Skeletal muscle satellite cell (primary cell): ENCODE results near the gene SACM1L.

Source experiments
- H3K27me3 ChIP-seq: 2 replicates; pipeline ENCODE4 v1.7.0; 2013; ENCODE audit warnings: low read length; ENCODE audit not compliant: control insufficient read depth, insufficient read depth
- H3K36me3 ChIP-seq: 2 replicates; pipeline ENCODE4 v1.7.0; 2013; ENCODE audit warnings: mild to moderate bottlenecking, control low read depth, low read length; ENCODE audit not compliant: insufficient read depth
- H3K4me1 ChIP-seq: 2 replicates; pipeline ENCODE4 v1.7.0; 2013; ENCODE audit warnings: low read length; ENCODE audit not compliant: control insufficient read depth, insufficient read depth
- H3K4me2 ChIP-seq: 2 replicates; pipeline ENCODE4 v1.7.0; 2013; ENCODE audit warnings: mild to moderate bottlenecking, low read length
- H3K4me3 ChIP-seq: 2 replicates; pipeline ENCODE4 v1.7.0; 2013; ENCODE audit warnings: low read length
- H3K9ac ChIP-seq: 2 replicates; pipeline ENCODE4 v1.7.0; 2013; ENCODE audit warnings: mild to moderate bottlenecking, low read depth, low read length, moderate library complexity
- H3K9me3 ChIP-seq: replicated peaks from 2 replicates; pipeline ENCODE4 v1.7.0; 2013; ENCODE audit warnings: mild to moderate bottlenecking, control low read depth, low read length

Gene SACM1L

DNA sequence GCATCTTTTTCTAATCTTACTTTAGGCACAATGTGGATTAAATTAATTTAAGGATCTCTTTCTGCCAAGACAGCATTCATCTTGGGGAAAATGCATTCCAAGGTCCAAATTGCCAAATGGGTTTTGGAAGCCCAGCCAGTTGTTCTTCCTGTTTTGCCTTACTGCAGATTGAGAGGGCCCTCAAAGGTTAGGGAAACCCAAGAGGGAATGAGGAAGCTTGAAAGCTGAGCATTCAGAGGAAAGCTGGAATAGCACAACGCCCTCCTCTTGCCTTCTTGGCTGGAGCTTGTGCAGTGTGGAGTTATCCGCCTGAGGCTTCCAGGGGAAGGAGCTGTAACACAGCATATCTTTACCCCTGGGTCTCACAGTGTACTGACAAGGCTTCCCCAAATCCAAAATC, 18.2 kb upstream of the SACM1L start:
- no peaks in the 10 kb centered on the region for H3K9me3 ChIP-seq
- H3K4me2 ChIP-seq = no peak overlapping the region
- peaks cover 28% of the 10 kb centered on the region for H3K4me1 ChIP-seq
- H3K9ac ChIP-seq = no peak overlapping the region
- H3K36me3 ChIP-seq = peaks cover 70% of the 10 kb centered on the region
- H3K4me3 ChIP-seq = no peak overlapping the region
- no peaks in the 10 kb centered on the region for H3K27me3 ChIP-seq

DNA sequence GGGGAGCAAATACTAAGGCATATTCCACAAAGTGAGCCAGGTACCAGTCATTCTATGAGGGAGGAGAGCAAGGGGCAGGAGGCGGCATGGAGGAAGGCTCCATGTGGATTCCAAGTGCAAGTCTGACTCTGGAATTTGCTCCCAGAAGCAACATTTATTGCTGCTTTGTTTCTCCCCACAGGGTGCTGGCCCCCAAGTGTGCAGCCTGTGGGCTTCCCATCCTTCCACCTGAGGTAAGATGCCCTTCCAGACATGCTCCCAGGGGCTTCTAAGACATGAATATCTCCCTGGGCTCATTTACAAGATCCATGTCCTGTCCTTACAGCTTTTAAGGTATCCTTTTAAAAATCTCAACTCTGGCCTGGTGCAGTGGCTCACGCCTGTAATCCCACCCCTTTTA, 15.9 kb upstream of the SACM1L start:
- no peak overlapping the region for H3K4me3 ChIP-seq
- no peaks in the 10 kb centered on the region for H3K9me3 ChIP-seq
- H3K4me2 ChIP-seq = no peak overlapping the region
- no peak overlapping the region for H3K9ac ChIP-seq
- H3K36me3 ChIP-seq = peaks cover 76% of the 10 kb centered on the region
- peaks cover 23% of the 10 kb centered on the region for H3K4me1 ChIP-seq
- no peaks in the 10 kb centered on the region for H3K27me3 ChIP-seq

DNA sequence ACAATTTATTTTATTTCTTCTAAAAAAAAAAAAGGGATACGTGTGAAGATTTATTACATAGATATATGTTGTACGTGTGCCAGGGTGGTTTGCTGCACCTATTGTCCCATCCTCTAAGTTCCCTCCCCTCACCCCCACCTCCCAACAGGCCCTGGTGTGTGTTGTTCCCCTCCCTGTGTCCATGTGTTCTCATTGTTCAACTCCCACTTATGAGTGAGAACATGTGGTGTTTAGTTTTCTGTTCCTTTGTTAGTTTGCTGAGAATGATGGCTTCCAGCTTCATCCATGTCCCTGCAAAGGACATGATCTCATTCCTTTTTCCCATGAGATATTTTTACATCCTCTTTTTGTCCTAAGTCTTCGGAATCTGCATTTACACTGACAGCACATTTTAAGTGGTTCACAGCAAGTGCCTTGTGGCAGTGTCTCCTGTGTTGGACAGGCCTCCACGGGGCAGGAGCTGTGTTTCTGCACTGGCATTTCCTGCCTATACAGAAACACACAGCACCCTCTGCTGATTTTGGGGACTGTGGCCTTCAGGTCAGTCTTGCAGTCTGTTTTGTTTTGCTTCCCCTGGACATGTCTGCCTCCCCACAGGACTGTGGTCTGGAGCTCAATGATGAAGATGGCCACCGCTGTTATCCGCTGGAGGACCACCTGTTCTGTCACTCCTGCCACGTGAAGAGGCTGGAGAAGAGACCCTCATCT, 12.7 kb upstream of the SACM1L start:
- Histone ChIP-seq H3K27me3 (no peaks in the 10 kb centered on the region), H3K4me3 (no peak overlapping the region), H3K4me1 (peaks cover 16% of the 10 kb centered on the region), H3K9ac (peak overlapping the region; percentile 2), H3K36me3 (peaks cover 65% of the 10 kb centered on the region), H3K9me3 (no peaks in the 10 kb centered on the region), H3K4me2 (peak overlapping the region; percentile 32)

GRCh38 chr3:45677033-45677446, 12.2 kb upstream of the SACM1L start:
- Histone ChIP-seq H3K36me3 (peaks cover 60% of the 10 kb centered on the region), H3K4me1 (peaks cover 22% of the 10 kb centered on the region), H3K9me3 (no peaks in the 10 kb centered on the region), H3K4me2 (peak overlapping the region; percentile 32), H3K27me3 (no peaks in the 10 kb centered on the region), H3K4me3 (no peak overlapping the region), H3K9ac (peak overlapping the region; percentile 39)

GRCh38 chr3:45677841-45678240, 11.4 kb upstream of the SACM1L start:
- H3K9me3 ChIP-seq = no peaks in the 10 kb centered on the region
- H3K36me3 ChIP-seq = peaks cover 52% of the 10 kb centered on the region
- H3K9ac ChIP-seq = no peak overlapping the region
- no peak overlapping the region for H3K4me3 ChIP-seq
- no peak overlapping the region for H3K4me2 ChIP-seq
- H3K27me3 ChIP-seq = no peaks in the 10 kb centered on the region
- peaks cover 28% of the 10 kb centered on the region for H3K4me1 ChIP-seq

DNA sequence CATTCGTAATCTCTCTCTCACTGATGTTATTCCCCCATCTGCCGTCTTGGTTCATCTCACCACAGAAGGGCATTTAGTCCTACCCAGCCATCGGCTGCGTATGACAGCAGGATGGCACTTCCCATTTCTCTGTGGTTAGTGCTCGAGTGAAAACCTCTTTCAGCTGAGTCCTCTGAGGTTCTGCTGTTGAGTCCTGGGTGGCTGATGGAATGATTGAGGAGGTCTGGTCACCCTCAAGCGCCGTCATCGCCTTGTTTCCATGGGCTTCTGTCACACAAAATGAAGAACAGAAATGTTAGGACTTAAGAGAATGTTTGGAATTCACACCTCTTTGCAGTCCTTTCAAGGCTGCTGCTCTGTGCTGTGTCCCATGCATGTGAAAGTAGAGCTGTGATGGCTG, 9.4 kb upstream of the SACM1L start:
- no peak overlapping the region for H3K4me3 ChIP-seq
- H3K4me2 ChIP-seq = no peak overlapping the region
- H3K4me1 ChIP-seq = peaks cover 40% of the 10 kb centered on the region
- H3K36me3 ChIP-seq = peaks cover 34% of the 10 kb centered on the region
- no peaks in the 10 kb centered on the region for H3K9me3 ChIP-seq
- no peaks in the 10 kb centered on the region for H3K27me3 ChIP-seq
- H3K9ac ChIP-seq = no peak overlapping the region

DNA sequence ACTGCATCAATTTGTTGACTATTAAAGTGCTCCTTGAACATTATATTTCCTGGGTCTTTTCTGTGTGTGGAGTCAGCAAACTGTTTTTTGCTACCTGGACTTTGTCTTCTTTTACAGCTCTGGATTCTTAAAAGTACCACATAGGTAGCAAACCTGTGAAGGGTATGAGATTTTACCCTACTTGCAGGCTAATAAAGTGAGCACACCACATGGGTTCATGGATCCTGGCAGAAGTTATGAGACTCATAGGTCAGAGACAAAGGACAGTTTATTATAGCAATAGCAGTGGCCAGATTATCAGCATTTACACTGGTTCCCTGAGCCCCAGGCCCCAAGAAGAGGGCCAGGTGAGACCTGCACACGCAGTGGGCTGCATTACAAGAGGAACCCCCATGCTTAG, 8.0 kb upstream of the SACM1L start:
- Histone ChIP-seq H3K36me3 (peaks cover 30% of the 10 kb centered on the region), H3K4me2 (no peak overlapping the region), H3K4me1 (peaks cover 40% of the 10 kb centered on the region), H3K9ac (peak overlapping the region; percentile 40), H3K27me3 (no peaks in the 10 kb centered on the region), H3K9me3 (no peaks in the 10 kb centered on the region), H3K4me3 (no peak overlapping the region)

- Histone ChIP-seq H3K36me3 (peaks cover 30% of the 10 kb centered on the region), H3K4me3 (no peak overlapping the region), H3K4me2 (no peak overlapping the region), H3K9ac (peak overlapping the region; percentile 40), H3K4me1 (peaks cover 35% of the 10 kb centered on the region), H3K27me3 (no peaks in the 10 kb centered on the region), H3K9me3 (no peaks in the 10 kb centered on the region)
These were observed 7.3 kb upstream of the SACM1L start for GRCh38 chr3:45681846-45682245.

DNA sequence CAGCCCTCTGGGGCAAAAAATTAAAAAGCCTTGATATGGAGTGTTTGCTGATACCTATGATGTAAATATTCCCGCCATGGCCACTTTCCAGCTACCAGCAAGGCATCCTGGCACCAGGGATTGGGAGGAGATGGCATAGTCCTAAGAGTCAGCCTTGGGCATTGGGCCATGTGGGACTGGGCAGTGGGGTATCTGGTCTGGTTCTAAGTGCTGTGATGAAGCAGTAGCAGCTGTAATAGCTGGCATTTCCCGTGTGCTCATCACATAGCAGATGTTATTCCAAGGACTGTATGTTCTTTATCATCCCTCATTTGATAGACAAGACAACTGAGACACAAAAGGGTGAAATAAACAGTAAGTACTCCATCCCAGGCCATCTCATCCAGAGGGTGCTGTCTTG, 6.9 kb upstream of the SACM1L start:
- Histone ChIP-seq H3K4me3 (no peak overlapping the region), H3K27me3 (no peaks in the 10 kb centered on the region), H3K4me1 (peaks cover 31% of the 10 kb centered on the region), H3K36me3 (peaks cover 28% of the 10 kb centered on the region), H3K4me2 (no peak overlapping the region), H3K9me3 (no peaks in the 10 kb centered on the region), H3K9ac (peak overlapping the region; percentile 40)

DNA sequence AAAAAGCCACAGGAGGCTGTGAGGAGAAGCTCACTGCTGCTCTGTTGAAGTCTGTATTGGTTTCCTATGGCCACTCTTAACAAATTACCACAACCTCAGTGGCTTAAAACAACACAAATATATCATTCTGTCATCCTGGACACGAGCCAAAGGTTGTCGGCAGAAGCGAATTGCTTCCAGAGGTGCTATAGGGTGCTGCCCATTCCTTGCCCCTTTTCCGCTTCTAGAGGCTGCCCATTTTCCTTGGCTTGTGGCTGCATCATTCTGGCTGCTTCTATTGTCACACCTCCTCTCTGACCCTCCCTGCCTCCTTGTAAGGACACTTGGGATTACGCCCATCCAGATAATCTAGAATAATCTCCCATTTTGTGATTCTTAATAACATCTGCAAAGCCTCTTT, 6.4 kb upstream of the SACM1L start:
- H3K4me3 ChIP-seq = no peak overlapping the region
- peaks cover 26% of the 10 kb centered on the region for H3K4me1 ChIP-seq
- no peak overlapping the region for H3K4me2 ChIP-seq
- peaks cover 23% of the 10 kb centered on the region for H3K36me3 ChIP-seq
- H3K27me3 ChIP-seq = no peaks in the 10 kb centered on the region
- peak overlapping the region; percentile 1 for H3K9ac ChIP-seq
- H3K9me3 ChIP-seq = no peaks in the 10 kb centered on the region

GRCh38 chr3:45683417-45684326, 5.5 kb upstream of the SACM1L start:
- no peaks in the 10 kb centered on the region for H3K9me3 ChIP-seq
- no peak overlapping the region for H3K9ac ChIP-seq
- peaks cover 14% of the 10 kb centered on the region for H3K36me3 ChIP-seq
- H3K27me3 ChIP-seq = no peaks in the 10 kb centered on the region
- no peak overlapping the region for H3K4me2 ChIP-seq
- H3K4me1 ChIP-seq = peaks cover 31% of the 10 kb centered on the region
- H3K4me3 ChIP-seq = no peak overlapping the region
